ENCODE data around the gene CCNB2.

CCNB2 gene

DNA sequence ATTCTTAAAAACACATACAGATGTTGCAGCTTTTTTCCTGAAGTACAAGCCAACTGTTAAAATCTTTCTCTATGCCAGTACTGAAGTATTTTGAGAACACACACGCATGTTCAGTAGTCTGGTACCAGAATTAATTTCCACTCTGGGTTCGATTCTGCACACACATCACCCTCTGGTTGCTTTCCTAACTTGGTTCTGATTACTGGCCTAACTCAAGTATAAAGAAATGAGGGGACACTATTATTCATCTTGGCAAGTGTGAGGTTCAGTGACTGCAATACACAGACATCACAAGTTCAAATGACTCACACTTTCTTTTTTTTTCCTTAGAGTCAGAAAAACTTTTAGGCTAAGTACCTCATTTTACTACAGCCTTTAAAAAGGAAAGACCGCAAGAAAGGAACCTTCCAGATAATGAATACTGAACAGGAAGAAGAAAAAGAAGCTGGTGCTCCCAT lies 64.3 kb downstream of the CCNB2 start:
- no peak for DNase-seq

DNA sequence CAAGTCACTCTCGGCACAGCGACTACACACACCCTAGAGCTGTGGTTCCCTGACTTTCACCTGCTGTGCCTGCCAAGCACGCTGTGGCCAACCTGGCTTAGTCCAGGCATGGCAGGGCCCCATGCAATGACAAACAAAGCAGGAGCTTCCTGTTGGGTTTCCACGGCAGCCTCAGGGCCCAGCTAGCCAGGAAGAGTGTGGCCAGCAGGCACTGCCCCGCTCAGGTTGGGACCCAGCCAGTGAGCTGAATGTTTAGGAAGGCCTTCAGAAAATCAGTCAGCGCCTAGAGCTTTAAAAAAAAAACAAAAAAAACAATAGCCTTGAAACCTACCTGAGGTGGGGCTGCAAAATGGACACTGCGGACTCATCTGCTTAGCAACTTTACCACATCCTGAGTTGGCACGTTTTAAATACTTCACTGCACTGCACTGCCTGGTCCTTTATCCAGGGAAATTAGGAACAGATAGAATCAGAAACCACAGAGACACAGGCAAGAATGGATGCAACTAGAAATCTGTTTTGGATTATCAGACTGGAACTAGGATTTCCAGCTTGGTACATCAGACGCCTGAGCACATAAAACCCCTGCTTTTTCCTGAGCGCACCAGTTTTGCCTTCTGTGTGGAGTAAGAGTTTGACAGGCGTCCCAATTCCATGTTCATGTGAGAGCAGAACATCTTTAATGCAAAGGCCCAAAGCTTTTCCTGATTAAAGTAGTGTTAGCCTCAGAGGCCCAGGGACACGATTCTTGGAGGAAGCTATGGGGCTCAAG lies 65.5 kb downstream of the CCNB2 start:
- DNase-seq: no peak

DNA sequence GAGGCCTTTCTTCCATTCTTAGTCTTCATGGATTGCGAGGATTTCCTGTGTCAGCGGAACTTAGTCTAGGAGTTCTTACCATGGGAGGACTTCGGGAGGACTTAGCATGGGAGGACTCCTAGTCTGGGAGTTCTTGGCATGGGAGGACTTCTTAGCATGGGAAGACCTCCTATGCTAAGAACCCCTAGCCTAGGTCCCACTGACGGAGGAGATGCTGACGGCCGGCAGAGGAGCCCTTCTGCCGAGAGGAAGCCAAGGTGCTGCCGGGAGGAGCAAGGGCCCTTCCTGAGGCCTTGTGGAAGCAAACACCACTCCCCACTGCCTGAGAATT lies 66.1 kb downstream of the CCNB2 start:
- DNase-seq: no peak

DNA sequence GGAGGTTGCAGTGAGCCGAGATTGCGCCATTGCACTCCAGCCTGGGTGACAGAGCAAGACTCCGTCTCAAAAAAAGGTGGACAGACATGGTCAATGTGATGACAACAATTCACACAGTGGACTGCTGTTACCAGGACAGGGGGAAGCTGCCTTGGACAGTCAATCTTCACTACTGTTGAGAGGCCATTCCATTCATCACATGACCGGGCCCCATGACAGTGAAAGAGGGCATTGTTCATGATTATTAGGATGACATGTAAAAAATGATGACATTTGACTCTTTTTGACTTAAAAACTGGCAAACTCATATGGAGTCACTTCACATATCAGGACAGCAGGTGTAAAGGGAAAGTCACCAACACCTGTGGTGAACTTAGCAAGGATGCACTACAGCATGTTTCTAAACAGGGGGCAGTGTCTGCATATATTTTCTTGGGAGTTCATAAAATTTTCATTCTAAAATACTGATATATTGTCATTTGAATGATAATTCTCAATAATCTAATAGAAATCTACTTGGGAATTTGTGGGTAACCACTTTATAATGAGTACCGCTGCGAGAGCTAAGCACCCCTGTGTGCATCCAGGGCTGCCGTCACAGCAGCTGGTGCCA lies 67.4 kb downstream of the CCNB2 start:
- DNase-seq: no peak

DNA sequence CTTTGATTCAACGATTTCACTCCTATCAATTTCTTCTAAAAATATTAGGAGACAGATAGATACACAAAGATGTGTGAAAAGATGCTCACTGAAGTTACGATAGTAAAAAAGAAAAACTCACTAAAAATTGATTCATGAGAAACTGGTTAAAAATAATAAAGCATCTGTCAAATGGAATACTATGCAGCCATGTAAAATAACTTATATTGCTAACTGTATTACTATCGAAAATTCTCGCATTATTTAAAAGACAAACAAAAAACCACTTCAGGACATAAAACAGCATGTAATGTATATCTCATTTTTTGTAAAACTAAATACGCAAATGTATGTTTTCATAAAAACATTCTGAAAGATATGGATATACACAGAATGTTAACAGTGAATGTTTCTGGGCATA lies 68.2 kb downstream of the CCNB2 start:
- DNase-seq: no peak

DNA sequence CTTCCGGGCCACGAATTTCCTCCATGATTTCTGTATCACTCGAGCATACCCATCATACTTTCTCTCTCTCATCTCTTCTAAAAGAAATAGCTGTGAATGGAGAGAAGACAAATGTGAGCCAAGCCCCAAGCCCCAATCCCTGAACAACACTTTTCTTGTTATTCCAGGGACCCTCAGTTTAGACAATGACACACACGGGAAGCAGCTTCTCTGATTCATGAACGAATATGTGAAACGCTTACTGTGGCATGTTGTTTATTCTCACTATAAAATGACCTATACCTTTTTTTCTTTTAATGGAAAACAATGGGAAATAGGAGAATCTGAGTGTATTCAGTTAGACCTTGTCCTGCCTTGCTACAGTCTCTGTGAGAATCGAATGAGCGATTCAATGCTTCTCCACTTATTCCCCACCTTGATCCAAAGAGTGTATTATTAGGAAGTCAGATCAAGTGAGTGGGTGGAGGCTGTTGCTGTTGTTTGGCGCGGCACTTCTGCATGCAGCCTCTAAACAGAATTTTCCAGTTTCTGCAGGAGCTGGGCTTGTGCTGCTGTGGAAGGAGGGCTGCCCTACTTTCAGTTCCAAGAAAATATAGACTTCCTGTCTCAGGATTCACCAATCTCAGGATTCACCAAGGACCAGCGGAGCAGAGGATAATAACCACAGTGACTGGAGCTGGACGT lies 69.3 kb downstream of the CCNB2 start:
- DNase-seq: no peak

Data from NCI-H2227 treated with DMSO at 0.1 percent for 48 hours (cell line).